Retinal pigment epithelial cell (primary cell): ENCODE results near the gene ZSWIM3.

Experiments used
- DNase-seq: peaks from one replicate; pipeline ENCODE4 v3.0.0-alpha.2; 2010; ENCODE audit warnings: low read depth
- H3K4me3 ChIP-seq: 2 replicates; pipeline ENCODE4 v1.5.1; 2011; ENCODE audit warnings: mild to moderate bottlenecking, low read length, control low read depth, moderate library complexity
- CTCF ChIP-seq: conservative IDR thresholded peaks from 2 replicates; pipeline ENCODE4 v1.5.1; 2011; ENCODE audit warnings: low read depth, low read length, control low read depth, inconsistent platforms

ZSWIM3 gene

GRCh38 chr20:45851501-45851900 is 5.9 kb upstream of the ZSWIM3 start:
- DNase-seq, result no peak
- TF ChIP-seq CTCF, result no peak
- no peak overlapping the region for H3K4me3 ChIP-seq

GRCh38 chr20:45852326-45852725 is 5.1 kb upstream of the ZSWIM3 start:
- no peak overlapping the region for H3K4me3 ChIP-seq
- DNase-seq, result no peak
- no peak for TF ChIP-seq CTCF

GRCh38 chr20:45853484-45853883 is 3.9 kb upstream of the ZSWIM3 start:
- no peak for TF ChIP-seq CTCF
- H3K4me3 ChIP-seq, result no peak overlapping the region
- no peak for DNase-seq

GRCh38 chr20:45857882-45858216 is 435 bp downstream of the ZSWIM3 start:
- peak overlapping the region; percentile 88 for H3K4me3 ChIP-seq
- no peak for TF ChIP-seq CTCF
- no peak for DNase-seq

GRCh38 chr20:45859916-45860315 is 2.5 kb downstream of the ZSWIM3 start:
- no peak overlapping the region for H3K4me3 ChIP-seq
- no peak for TF ChIP-seq CTCF
- DNase-seq, result no peak

- no peak for TF ChIP-seq CTCF
- DNase-seq, result no peak
- H3K4me3 ChIP-seq, result no peak overlapping the region
These were observed 3.3 kb downstream of the ZSWIM3 start for GRCh38 chr20:45860560-45861220.

- H3K4me3 ChIP-seq, result no peak overlapping the region
- TF ChIP-seq CTCF, result no peak
- DNase-seq, result no peak
These were observed 4.0 kb downstream of the ZSWIM3 start for GRCh38 chr20:45861221-45862075.
